GM18508 (cell line): ENCODE data around the gene NKX2-1.
"Not testable (repeated sequence)": the region's sequence is repeated elsewhere in the genome, so short reads cannot be mapped to it uniquely, and the experiment has no call there.

Source experiments
- ATAC-seq: cut with Tn5 transposase; IDR thresholded peaks from one replicate; pipeline ENCODE4 v1.9.1; 2021; ENCODE audit warnings: moderate number of reproducible peaks; ENCODE audit not compliant: insufficient read depth, unreplicated experiment

Gene NKX2-1

GRCh38 chr14:36506732-36507614 is 13.1 kb downstream of the NKX2-1 start:
- no peak for ATAC-seq

- ATAC-seq = no peak
Measured at GRCh38 chr14:36505892-36506731, 13.9 kb downstream of the NKX2-1 start.

GRCh38 chr14:36505181-36505815 is 14.7 kb downstream of the NKX2-1 start:
- ATAC-seq = no peak

GRCh38 chr14:36504771-36505175 is 15.3 kb downstream of the NKX2-1 start:
- no peak for ATAC-seq

- no peak for ATAC-seq
Measured at GRCh38 chr14:36503771-36504741, 16.0 kb downstream of the NKX2-1 start.

GRCh38 chr14:36502558-36503508 is 17.2 kb downstream of the NKX2-1 start:
- ATAC-seq = no peak

- no peak for ATAC-seq
Measured at GRCh38 chr14:36498938-36499337, 21.1 kb downstream of the NKX2-1 start.

GRCh38 chr14:36496346-36496745 is 23.7 kb downstream of the NKX2-1 start:
- no peak for ATAC-seq

GRCh38 chr14:36495666-36496065 is 24.4 kb downstream of the NKX2-1 start:
- no peak for ATAC-seq

- ATAC-seq = no peak
Measured at GRCh38 chr14:36493761-36494160, 26.3 kb downstream of the NKX2-1 start.

- ATAC-seq = peak; percentile 82
Measured at GRCh38 chr14:36485773-36486172, 34.3 kb downstream of the NKX2-1 start.

GRCh38 chr14:36479344-36479743 is 40.7 kb downstream of the NKX2-1 start:
- ATAC-seq = peak; percentile 60

- peak; percentile 55 for ATAC-seq
Measured at GRCh38 chr14:36478782-36479181, 41.2 kb downstream of the NKX2-1 start.

- no peak for ATAC-seq
Measured at GRCh38 chr14:36477266-36477665, 42.8 kb downstream of the NKX2-1 start.

GRCh38 chr14:36476061-36476460 is 44.0 kb downstream of the NKX2-1 start:
- ATAC-seq = not testable (repeated sequence)

- no peak for ATAC-seq
Measured at GRCh38 chr14:36474593-36474992, 45.4 kb downstream of the NKX2-1 start.

- ATAC-seq = no peak
Measured at GRCh38 chr14:36471431-36471830, 48.6 kb downstream of the NKX2-1 start.

- ATAC-seq = no peak
Measured at GRCh38 chr14:36467332-36467731, 52.7 kb downstream of the NKX2-1 start.
